ENCODE measurements around the gene SNAP29. TPM values are rescaled to one million over a fixed set of nuclear protein-coding genes. Genes with fewer than 3 reads are reported as not detected.
"Not testable (repeated sequence)": the region's sequence is repeated elsewhere in the genome, so short reads cannot be mapped to it uniquely, and the experiment has no call there.

Gene SNAP29
- polyA plus RNA-seq, 5 donors: 27.8 to 39.9 (median 28.8) TPM

GRCh38 chr22:20833225-20833665 is 25.6 kb upstream of the SNAP29 start:
- no peak for DNase-seq

- no peak for DNase-seq
Observed at GRCh38 chr22:20834206-20834605, 24.6 kb upstream of the SNAP29 start.

- DNase-seq: no peak
Observed at GRCh38 chr22:20834725-20835124, 24.1 kb upstream of the SNAP29 start.

GRCh38 chr22:20836987-20837823 is 21.6 kb upstream of the SNAP29 start:
- DNase-seq: no peak

GRCh38 chr22:20839354-20839753 is 19.5 kb upstream of the SNAP29 start:
- not testable (repeated sequence) for DNase-seq

GRCh38 chr22:20839837-20840645 is 18.8 kb upstream of the SNAP29 start:
- no peak for DNase-seq

GRCh38 chr22:20840646-20841371 is 18.0 kb upstream of the SNAP29 start:
- no peak for DNase-seq

GRCh38 chr22:20843501-20843900 is 15.3 kb upstream of the SNAP29 start:
- DNase-seq: no peak

- DNase-seq: no peak
Observed at GRCh38 chr22:20844055-20845037, 14.5 kb upstream of the SNAP29 start.

- no peak for DNase-seq
Observed at GRCh38 chr22:20847318-20847822, 11.4 kb upstream of the SNAP29 start.

- no peak for DNase-seq
Observed at GRCh38 chr22:20852076-20852475, 6.7 kb upstream of the SNAP29 start.

GRCh38 chr22:20852503-20852902 is 6.3 kb upstream of the SNAP29 start:
- no peak for DNase-seq

- DNase-seq: no peak
Observed at GRCh38 chr22:20853236-20853660, 5.6 kb upstream of the SNAP29 start.

GRCh38 chr22:20857247-20857643 is 1.6 kb upstream of the SNAP29 start:
- DNase-seq: no peak

GRCh38 chr22:20857838-20858614 is 781 bp upstream of the SNAP29 start:
- peak; percentile 80 to 87 for DNase-seq

GRCh38 chr22:20859615-20860014 is 808 bp downstream of the SNAP29 start:
- no peak for DNase-seq

- DNase-seq: no peak
Observed at GRCh38 chr22:20862540-20862939, 3.7 kb downstream of the SNAP29 start.

- DNase-seq: no peak
Observed at GRCh38 chr22:20863366-20863765, 4.6 kb downstream of the SNAP29 start.

- DNase-seq: no peak
Observed at GRCh38 chr22:20864186-20864908, 5.5 kb downstream of the SNAP29 start.

All from right lung (tissue), 5 donors.